WI38 (cell line): ENCODE data around the gene AP4M1.

ENCODE experiments used
- H3K4me3 ChIP-seq: 2 replicates; pipeline ENCODE4 v1.5.1; 2011; ENCODE audit warnings: low read depth, mild to moderate bottlenecking, control low read depth, low read length
- CTCF ChIP-seq: IDR thresholded peaks from 2 replicates; pipeline ENCODE4 v1.5.1; 2012; ENCODE audit warnings: low read depth, mild to moderate bottlenecking, control low read depth, low read length

The AP4M1 gene

GRCh38 chr7:100119970-100120732 lies 18.7 kb downstream of the AP4M1 start:
- peak overlapping the region; percentile 87 for H3K4me3 ChIP-seq
- TF ChIP-seq CTCF: no peak

- TF ChIP-seq CTCF: no peak
- H3K4me3 ChIP-seq: peak overlapping the region; percentile 87
These were observed 19.2 kb downstream of the AP4M1 start for GRCh38 chr7:100120733-100121036.

GRCh38 chr7:100122067-100122466 lies 20.6 kb downstream of the AP4M1 start:
- TF ChIP-seq CTCF: no peak
- no peak overlapping the region for H3K4me3 ChIP-seq

GRCh38 chr7:100122568-100122967 lies 21.1 kb downstream of the AP4M1 start:
- TF ChIP-seq CTCF: no peak
- no peak overlapping the region for H3K4me3 ChIP-seq

- TF ChIP-seq CTCF: no peak
- H3K4me3 ChIP-seq: no peak overlapping the region
These were observed 23.1 kb downstream of the AP4M1 start for GRCh38 chr7:100124301-100125230.

GRCh38 chr7:100126239-100126930 lies 24.9 kb downstream of the AP4M1 start:
- peak overlapping the region; percentile 83 for H3K4me3 ChIP-seq
- TF ChIP-seq CTCF: no peak
